Osteocyte (in vitro differentiated cells): Measurements from ENCODE around the gene POU2AF3. TPM values are rescaled to one million over a fixed set of nuclear protein-coding genes. Genes with fewer than 3 reads are reported as not detected.
"Not testable (repeated sequence)": the region's sequence is repeated elsewhere in the genome, so short reads cannot be mapped to it uniquely, and the experiment has no call there.

Experiments
- DNase-seq: peaks from one replicate; pipeline ENCODE4 v3.0.0; 2021; ENCODE audit warnings: mixed read lengths; ENCODE audit not compliant: unreplicated experiment; ENCODE audit errors: extremely low spot score
- H3K27ac Mint-ChIP-seq: one replicate; pipeline ENCODE4 v1.8.0; 2021; ENCODE audit warnings: mild to moderate bottlenecking, mixed read lengths; ENCODE audit not compliant: unreplicated experiment
- H3K27me3 Mint-ChIP-seq: one replicate; pipeline ENCODE4 v1.8.0; 2021; ENCODE audit warnings: mixed read lengths; ENCODE audit not compliant: unreplicated experiment
- H3K36me3 Mint-ChIP-seq: one replicate; pipeline ENCODE4 v1.8.0; 2021; ENCODE audit warnings: mixed read lengths; ENCODE audit not compliant: unreplicated experiment
- H3K4me1 Mint-ChIP-seq: one replicate; pipeline ENCODE4 v1.8.0; 2021; ENCODE audit warnings: mixed read lengths; ENCODE audit not compliant: unreplicated experiment
- H3K4me3 Mint-ChIP-seq: one replicate; pipeline ENCODE4 v1.8.0; 2021; ENCODE audit warnings: mild to moderate bottlenecking, moderate library complexity, mixed read lengths; ENCODE audit not compliant: unreplicated experiment
- H3K9me3 Mint-ChIP-seq: one replicate; pipeline ENCODE4 v1.8.0; 2021; ENCODE audit warnings: mixed read lengths; ENCODE audit not compliant: unreplicated experiment
- total RNA-seq: library from RNA; stranded (reverse); gene quantifications from 2 replicates; pipeline ENCODE4 v1.2.1, GENCODE V29; 2021
- TF ChIP-seq, protein P1 (sequence below): fragments of 200-600 bp; sonication (generic); IDR thresholded peaks from 2 replicates; pipeline ENCODE4 v1.5.0; 2021; ENCODE audit warnings: antibody characterized with exemption, mild to moderate bottlenecking, moderate library complexity

POU2AF3 gene
- total RNA-seq, 1 donor from 2014 or later: not detected

DNA sequence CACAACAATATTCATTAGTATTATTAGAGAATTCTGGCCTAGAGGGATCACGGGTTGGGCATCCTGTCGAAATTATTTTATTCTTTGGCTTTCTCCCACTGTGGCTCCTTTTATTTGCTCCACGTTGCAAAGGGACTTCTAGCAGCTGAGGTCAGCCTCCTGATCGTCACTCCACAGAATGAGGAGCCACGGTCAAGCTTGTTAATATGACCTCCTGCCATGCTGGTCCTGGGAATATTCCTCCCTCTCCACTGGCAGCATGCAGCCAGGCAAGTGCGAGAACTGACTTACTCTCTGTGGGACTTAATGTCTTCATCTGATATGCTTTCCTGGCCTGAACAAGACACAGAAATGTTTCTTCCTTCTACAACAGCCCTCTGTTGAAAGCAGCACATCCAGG lies 20.9 kb downstream of the POU2AF3 start:
- TF ChIP-seq, protein P1, sequence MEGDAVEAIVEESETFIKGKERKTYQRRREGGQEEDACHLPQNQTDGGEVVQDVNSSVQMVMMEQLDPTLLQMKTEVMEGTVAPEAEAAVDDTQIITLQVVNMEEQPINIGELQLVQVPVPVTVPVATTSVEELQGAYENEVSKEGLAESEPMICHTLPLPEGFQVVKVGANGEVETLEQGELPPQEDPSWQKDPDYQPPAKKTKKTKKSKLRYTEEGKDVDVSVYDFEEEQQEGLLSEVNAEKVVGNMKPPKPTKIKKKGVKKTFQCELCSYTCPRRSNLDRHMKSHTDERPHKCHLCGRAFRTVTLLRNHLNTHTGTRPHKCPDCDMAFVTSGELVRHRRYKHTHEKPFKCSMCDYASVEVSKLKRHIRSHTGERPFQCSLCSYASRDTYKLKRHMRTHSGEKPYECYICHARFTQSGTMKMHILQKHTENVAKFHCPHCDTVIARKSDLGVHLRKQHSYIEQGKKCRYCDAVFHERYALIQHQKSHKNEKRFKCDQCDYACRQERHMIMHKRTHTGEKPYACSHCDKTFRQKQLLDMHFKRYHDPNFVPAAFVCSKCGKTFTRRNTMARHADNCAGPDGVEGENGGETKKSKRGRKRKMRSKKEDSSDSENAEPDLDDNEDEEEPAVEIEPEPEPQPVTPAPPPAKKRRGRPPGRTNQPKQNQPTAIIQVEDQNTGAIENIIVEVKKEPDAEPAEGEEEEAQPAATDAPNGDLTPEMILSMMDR: no peak
- Mint-ChIP-seq H3K27me3 (peaks cover 56% of the 10 kb centered on the region), H3K9me3 (peaks cover 2% of the 10 kb centered on the region), H3K36me3 (no peaks in the 10 kb centered on the region), H3K4me1 (peaks cover 2% of the 10 kb centered on the region), H3K4me3 (no peak overlapping the region), H3K27ac (no peak overlapping the region)
- no peak for DNase-seq

DNA sequence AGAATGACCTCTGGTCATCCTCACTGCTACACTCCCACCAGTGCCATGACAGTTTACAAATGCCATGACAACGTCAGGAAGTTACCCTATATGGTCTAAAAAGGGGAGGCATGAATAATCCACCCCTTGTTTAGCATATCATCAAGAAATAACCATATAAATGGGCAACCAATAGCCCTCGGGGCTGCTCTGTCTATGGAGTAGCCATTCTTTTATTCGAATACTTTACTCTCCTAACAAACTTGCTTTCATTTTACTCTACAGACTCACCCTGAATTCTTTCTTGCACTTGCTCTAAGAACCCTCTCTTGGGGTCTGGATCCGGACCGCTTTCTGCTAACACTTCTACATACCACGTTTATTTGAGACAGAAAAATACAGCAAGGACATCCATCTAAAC lies 21.9 kb downstream of the POU2AF3 start:
- not testable (repeated sequence) for H3K36me3 Mint-ChIP-seq, H3K27ac Mint-ChIP-seq, H3K4me1 Mint-ChIP-seq, H3K9me3 Mint-ChIP-seq, DNase-seq, H3K4me3 Mint-ChIP-seq
- H3K27me3 Mint-ChIP-seq: peaks cover 51% of the 10 kb centered on the region

DNA sequence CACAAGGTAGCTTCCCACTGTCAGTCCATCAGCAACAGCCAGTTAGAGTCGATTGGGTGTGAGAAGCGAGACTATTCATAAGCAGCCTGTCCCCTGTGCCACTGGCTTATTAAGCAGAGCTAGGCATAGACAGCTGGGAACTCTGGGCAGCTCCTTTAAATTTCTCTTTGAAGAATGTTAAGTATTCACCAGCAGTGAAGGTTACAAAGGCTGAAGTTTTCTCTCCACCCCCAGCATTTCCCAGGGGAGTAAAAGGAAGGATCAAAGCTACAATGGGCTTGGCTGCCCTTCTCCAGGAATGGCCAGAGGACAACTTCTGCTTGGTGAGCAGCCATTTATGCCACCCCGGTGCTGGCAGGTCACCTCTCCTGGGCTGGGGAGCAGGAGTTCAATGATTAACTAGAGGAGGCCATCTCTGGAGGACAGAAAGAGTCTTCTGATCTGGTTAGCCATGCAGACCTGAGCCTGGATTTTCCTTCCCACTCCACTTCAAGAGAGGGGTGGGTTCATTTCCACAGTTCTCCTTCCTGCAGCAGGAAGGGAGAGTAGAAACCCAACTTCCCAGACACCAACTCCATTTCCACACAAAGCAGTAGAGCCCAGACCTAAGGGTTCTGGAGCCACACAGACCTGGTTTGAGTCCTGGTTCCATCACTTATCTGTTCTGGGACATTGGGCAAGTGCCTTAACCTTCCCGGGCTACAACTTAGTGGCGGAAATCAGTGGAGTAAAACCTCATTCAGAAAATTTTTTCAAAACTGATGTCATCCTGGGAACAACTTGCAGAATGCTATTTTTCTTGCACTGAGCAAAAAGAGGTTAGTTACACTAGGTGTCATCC lies 22.6 kb downstream of the POU2AF3 start:
- Mint-ChIP-seq H3K4me3 (no peak overlapping the region), H3K4me1 (peaks cover 8% of the 10 kb centered on the region), H3K9me3 (no peaks in the 10 kb centered on the region), H3K36me3 (no peaks in the 10 kb centered on the region), H3K27me3 (peaks cover 46% of the 10 kb centered on the region), H3K27ac (no peak overlapping the region)
- TF ChIP-seq, protein P1: no peak
- DNase-seq: no peak

DNA sequence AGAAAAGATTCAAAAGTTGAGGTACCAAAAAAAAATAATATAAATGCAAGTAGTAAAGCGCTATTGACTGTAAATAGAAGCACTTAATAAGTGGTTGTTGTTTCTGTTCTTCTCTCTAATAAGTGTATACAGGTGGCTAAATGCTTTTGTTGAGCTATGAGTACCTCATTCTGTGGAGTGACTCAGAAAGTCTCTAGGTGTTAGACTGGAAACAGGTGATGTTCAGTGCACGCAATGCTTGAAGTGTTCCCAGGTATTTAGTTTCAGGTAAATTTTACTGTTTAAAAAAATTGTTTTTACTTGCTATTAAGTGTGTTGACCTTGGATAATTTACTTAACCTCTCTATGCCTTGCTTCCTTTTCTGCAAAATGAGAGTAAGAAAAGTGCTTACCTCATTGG lies 24.2 kb downstream of the POU2AF3 start:
- H3K27ac Mint-ChIP-seq: no peak overlapping the region
- no peak for DNase-seq
- peaks cover 8% of the 10 kb centered on the region for H3K4me1 Mint-ChIP-seq
- no peaks in the 10 kb centered on the region for H3K9me3 Mint-ChIP-seq
- no peaks in the 10 kb centered on the region for H3K36me3 Mint-ChIP-seq
- peaks cover 44% of the 10 kb centered on the region for H3K27me3 Mint-ChIP-seq
- TF ChIP-seq, protein P1: no peak
- H3K4me3 Mint-ChIP-seq: no peak overlapping the region

DNA sequence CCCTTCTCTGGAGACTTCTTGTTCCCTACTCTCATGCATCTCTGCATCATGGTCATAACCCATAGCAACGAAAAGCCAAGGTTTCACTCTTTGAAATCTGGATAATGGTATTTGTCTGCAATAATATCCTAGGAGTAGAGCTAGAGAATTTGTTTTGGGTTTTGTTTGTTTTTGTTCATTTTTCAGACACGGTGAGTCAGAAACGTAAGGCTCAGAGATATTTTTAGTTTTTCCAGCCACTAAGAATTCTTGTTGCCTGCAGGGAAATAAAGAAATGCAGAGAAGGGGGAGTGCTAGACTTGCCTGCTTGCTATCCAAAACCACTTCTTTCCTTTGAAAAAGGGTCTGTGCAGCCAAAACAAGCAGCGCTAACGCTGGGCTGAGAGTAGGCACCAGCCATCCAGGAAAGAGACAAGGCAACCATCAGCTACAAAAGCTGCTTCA lies 26.0 kb downstream of the POU2AF3 start:
- H3K9me3 Mint-ChIP-seq: no peaks in the 10 kb centered on the region
- H3K4me3 Mint-ChIP-seq: no peak overlapping the region
- H3K4me1 Mint-ChIP-seq: peaks cover 8% of the 10 kb centered on the region
- H3K27me3 Mint-ChIP-seq: peaks cover 37% of the 10 kb centered on the region
- TF ChIP-seq, protein P1: no peak
- DNase-seq: no peak
- no peaks in the 10 kb centered on the region for H3K36me3 Mint-ChIP-seq
- H3K27ac Mint-ChIP-seq: no peak overlapping the region
